HG03571 (cell line): ENCODE data around the gene TNFAIP2.

ENCODE experiments used
- ATAC-seq: cut with Tn5 transposase; IDR thresholded peaks from one replicate; pipeline ENCODE4 v1.9.1; 2021; ENCODE audit not compliant: unreplicated experiment

Gene TNFAIP2

DNA sequence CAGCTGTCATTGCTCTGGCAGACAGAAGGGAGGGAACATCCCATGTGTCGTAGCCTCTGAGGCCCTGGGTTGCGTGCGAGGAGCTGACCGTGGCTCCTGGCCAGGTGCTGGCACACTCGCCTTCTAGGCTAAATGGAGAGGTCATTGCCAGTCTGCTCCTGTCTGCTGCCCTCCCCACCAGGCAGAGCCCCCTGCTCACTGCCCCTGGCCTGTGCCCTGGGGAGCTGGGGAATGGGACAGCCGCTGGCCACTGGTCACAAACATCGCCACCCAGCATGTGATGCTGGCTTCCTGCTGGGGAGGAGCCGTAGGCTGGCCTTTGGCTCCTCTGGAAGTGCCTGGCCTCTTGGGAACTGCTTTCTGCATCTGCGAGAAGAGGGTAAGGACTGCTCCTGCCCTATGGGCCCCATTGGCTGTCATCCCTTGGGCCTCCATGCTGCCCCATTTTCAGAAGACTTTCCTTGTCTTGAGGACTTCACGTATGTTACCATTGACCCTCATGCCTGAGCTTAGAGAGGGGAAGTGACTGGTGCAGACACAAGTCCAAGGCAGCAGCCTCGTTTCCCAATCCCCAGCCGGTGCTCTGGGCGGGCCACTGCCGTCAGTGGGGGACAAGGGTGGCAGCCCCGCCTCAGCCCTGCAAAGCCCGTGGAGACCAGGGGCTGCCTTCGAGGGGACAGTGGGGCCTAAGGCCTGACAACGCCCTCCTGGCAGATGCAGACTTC is 2.0 kb upstream of the TNFAIP2 start:
- no peak for ATAC-seq

DNA sequence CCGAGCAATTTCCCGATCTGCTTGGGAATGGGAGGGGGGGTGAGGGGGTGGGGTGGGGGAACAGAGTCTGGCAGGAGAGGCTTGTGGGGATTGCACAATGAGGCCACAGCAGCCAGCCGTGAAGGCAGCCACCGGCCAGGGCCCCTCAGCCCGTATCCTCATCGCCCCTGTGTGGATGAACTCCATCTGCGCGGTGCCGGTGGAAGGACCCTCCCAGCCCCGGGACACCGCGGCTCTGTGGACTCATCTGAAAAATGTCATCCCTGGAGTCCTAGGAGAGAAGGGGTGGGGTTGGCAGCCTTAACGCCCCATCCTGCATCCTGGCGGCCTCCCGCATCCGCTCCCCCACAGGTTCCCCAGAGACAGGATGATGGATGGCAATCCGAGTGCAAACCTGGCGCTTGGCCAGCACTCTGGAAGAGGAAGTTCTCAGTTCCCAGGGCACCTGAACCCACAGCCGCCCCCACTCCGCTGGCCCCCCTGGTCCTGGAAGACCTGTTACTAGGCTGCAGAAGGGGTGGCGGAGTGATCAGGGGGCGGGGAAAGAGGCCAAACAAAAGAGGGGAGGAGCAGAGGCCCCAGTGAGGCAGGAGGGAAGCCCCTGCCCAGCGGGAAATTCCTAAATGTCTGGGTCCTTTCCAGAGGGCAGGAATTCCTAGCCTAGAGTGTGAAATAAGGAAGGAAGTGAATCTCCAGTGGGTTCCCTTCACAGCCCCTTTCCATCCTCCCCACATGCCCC is 1.2 kb upstream of the TNFAIP2 start:
- no peak for ATAC-seq

DNA sequence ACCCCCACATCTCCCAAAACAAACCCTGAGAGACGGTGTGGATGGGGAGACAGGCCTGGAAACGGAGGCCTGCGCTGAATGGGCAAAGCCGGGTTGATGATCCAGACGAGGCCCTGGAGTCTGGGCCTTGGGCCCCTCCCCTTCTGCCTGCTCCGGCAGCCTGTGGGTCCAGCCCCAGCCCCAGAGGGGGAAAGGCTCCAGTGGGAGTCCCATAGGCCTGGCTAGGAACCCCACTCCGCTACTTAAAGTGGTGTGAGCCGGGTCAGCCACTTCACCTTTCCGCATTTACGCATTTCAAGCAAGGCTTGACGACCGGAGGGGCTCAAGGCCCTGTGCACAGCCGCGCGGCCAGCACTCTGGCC is 695 bp upstream of the TNFAIP2 start:
- ATAC-seq, result no peak

DNA sequence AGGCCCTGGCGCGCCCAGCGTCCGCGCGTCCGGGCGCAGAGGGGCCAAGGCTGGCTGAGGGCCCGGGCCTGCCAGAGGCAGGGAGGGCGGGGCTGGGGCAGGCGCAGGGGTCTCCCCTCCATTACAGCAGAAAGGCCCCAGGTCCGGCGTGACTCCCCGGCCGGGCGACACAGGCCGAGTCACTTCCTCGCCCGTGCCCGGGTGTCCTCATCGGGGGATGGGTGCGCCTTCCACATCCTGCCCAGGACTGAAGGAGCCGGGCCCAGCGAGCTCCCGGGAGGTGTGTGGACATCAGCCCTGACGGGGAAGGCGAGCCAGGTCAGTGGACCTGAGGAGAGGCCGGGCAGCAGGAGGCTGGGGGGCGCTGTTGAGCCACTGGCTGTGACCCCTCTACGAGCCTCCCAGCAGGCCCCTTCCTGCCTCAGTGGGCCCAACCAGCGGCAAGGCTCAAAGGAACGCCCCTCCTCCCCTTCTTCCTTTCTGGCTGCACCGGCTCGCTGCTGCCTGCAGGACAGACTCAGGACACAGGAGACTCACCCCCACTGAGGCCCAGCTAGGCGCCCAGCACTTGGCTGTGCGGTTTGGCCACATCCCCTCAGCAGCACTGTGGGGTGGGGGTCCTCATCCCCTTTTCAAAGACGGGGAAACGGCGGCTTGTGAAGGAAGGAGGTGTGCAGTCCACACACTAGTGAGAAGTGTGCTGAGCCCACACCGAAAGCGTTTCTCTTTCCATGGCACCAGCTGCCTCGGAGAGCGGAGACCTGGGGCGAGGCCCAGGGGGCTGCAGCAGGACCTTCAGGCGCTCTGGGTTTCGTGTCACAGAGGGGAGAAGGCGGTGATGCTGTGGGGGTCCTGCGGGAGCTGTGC is 606 bp downstream of the TNFAIP2 start:
- no peak for ATAC-seq

DNA sequence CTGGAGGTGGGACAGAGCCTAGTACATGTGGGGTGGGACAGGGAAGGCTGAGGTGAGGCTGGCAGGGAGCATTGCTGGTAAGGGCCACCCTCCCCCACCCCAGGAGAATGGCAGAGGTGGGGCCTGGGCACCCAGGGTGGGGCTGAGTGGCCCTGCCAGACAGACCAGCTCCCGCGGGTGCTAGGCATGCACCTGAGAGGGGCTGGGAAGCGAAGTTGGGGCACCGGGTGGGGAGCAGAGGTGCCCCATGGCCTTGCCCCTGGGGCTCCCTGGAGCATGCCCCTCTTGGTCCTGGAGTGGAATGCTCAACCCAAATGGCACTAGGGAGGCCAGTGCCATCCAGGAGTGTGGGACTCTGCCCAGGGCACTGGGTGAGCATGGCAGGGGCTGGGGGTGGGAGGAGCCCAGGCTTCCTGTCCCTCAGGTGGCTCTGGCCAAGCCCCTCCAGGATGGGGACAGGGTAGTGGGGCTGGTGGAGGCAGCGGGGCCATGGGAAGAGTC is 1.3 kb downstream of the TNFAIP2 start:
- ATAC-seq, result no peak

DNA sequence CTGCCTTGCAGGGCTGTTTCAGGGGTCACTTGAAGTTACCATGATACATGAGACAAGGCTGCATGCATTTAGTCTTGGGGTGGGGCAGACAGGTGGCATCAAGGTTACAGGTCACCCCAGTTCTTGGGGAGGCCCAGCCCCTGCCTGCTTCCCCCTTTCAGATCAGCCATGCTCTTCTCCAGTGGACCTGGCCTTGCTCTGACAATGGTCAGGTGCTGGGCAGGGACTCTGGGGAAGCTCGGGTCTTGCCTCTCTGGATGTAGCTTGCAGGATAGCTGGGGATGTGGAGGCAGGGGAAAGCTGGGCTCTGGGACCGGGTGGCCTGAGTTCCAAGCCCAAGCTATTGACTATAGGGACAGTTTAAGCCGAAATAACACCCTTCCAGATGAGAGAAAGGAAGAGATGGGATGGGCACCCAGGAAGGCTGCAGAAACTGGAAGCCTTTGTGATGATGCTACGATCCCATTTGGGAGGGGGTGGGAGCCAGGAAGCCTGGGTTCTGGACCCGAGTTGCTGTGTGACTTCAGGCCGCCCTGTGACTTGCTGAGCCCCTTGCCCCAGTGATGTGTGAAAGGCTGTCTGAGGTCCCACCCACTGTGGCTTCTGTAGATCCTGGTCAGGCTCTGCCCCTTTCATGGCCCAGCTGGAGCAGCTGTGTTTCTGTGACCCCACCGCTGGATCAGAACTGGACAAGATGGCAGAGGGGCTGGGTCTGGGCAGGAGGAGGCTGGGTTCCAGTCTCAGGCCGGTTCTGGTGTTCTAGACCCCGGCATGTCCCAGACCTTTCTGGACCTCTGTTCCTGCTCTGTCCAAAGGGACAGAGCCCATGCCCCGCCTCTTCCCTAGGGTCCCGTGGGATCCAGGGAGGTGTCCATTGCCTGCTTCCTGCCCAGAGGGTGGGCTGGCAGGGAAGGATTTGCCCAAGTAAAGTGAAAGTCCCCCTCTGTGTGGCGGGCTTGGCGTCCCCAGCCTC is 2.1 kb downstream of the TNFAIP2 start:
- no peak for ATAC-seq

- no peak for ATAC-seq
Measured at GRCh38 chr14:103126088-103126872, 3.0 kb downstream of the TNFAIP2 start.

- no peak for ATAC-seq
Measured at GRCh38 chr14:103126873-103127304, 3.6 kb downstream of the TNFAIP2 start.

DNA sequence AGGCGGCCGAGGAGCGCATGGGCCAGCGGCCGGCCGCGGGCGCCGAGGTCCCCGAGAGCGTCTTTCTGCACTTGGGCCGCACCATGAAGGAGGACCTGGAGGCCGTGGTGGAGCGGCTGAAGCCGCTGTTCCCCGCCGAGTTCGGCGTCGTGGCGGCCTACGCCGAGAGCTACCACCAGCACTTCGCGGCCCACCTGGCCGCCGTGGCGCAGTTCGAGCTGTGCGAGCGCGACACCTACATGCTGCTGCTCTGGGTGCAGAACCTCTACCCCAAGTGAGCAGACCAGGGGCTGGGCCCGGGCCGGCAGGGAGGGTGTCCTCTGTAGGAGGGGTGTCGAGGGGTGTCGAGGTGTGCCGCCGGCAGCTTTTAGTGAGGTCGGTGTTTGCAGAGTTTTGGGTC is 4.1 kb downstream of the TNFAIP2 start:
- no peak for ATAC-seq

DNA sequence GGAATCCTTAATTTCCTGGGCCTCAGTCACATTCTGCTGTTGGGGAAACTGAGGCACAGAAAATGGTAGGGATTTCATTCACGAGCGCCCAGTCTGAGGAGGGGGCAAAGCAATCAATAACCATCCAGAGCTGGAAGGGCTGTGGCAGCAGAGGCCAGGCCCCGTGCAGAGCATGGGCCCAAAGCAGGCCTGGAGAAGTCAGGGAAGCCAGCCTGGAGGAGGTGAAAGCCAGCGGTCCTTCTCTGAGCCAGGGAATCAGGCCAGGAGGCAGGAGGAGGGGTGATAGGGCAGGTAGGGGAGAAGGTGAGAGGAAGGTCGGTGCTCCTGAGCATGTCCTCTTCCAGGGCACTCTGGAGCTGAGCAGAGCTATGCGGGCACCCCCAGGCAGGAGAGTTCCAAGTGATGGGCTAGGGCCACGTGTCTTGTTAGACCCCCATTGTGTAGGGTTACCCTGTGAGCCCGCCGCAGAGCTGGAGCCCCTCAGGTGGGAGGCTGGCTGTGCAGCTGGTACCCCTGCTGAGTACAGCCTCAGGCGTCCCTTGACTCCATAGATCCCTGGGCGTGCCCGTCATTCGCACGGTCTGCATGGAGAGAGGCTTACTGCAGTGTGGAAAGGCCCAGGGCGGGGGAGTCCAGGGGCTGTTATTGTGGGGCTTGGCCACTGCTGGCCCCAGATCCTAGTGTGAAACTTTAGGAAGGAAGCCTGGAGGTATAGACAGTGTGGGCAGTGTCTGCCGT is 4.8 kb downstream of the TNFAIP2 start:
- no peak for ATAC-seq

- no peak for ATAC-seq
Measured at GRCh38 chr14:103128631-103129300, 5.5 kb downstream of the TNFAIP2 start.

DNA sequence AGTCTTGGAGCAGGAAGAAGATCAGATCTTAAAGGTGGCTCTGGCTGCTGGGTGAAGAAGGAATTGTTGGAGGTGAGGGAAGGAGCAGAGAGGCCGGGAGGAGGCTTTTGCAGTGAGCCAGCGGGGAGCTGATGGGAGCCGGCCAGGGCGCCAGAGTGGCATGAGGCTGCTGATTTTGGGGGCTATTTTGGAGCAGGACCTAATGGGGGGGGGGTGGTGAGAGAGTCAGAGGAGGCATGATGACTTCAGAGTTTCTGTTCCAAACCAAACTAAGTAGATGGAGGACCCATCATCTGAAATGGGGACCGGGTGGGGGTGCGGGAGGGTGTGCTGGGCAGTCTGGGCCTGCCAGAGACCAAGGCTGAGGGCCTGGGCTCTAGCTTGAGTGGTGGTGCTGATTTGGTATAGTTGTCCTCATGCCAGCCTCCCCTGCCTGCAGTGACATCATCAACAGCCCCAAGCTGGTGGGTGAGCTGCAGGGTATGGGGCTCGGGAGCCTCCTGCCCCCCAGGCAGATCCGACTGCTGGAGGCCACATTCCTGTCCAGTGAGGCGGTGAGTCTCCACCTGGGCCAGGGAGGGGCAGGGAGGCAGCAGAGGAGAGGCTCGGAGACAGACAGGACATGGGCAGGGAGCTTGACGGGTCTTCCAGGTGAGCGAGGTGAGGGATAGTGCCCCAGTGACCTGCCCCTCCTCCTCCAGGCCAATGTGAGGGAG is 6.2 kb downstream of the TNFAIP2 start:
- no peak for ATAC-seq

DNA sequence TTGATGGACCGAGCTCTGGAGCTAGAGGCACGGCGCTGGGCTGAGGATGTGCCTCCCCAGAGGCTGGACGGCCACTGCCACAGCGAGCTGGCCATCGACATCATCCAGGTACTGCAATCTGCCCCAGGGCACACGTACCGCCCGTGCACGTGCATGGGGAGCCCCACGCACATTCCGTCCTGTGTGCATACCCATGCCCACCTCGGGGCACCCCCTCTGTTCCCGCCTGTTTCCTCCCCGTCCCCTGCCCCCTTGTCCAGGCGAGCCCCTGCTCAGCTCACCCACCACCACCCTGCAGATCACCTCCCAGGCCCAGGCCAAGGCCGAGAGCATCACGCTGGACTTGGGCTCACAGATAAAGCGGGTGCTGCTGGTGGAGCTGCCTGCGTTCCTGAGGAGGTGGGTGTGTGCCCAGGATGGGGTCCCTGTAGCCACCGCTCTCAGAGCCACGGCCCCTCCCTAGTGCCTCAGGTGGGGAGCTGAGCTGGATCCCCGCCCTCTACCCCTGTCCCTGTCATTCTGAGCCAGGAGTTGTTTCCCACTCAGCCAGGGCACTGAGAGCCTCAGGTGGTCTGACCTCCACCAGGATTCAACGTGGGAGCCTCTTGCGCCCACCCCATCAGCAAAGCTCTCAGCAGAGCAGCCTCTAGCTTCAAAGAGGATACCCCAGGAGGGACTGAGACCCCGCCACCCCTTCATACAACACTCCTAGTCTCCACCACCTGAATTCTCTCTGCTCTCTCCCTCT is 6.9 kb downstream of the TNFAIP2 start:
- no peak for ATAC-seq

DNA sequence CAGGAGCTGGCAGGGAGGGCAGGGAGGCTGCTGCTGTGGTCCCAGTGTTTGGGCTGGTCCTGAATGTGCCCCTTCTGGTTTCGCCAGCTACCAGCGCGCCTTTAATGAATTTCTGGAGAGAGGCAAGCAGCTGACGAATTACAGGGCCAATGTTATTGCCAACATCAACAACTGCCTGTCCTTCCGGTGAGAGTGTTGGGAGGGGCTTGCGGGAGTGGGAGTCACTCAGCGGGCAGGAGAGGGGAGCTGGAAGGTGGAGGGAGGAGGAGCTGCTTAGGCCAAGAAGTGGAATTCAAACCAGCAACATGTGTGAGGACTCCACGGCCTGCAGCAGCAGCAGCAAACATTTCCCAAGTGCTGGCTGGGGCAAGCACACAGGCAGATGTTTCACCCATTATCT is 7.7 kb downstream of the TNFAIP2 start:
- ATAC-seq, result no peak

DNA sequence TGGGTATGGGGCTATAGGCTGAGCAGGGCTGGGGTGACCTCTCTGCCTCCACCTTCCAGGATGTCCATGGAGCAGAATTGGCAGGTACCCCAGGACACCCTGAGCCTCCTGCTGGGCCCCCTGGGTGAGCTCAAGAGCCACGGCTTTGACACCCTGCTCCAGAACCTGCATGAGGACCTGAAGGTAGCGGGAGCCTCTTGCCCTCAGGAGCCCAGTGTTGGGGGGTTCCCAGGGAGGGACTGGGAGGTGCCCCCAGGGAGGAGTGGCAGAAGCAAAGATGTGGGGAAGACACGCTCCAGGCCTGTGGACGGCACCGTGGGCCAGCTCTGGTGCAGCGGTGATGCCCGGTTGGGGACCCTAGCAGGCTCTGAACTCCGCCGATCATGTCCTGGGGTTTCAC is 8.3 kb downstream of the TNFAIP2 start:
- ATAC-seq, result no peak

DNA sequence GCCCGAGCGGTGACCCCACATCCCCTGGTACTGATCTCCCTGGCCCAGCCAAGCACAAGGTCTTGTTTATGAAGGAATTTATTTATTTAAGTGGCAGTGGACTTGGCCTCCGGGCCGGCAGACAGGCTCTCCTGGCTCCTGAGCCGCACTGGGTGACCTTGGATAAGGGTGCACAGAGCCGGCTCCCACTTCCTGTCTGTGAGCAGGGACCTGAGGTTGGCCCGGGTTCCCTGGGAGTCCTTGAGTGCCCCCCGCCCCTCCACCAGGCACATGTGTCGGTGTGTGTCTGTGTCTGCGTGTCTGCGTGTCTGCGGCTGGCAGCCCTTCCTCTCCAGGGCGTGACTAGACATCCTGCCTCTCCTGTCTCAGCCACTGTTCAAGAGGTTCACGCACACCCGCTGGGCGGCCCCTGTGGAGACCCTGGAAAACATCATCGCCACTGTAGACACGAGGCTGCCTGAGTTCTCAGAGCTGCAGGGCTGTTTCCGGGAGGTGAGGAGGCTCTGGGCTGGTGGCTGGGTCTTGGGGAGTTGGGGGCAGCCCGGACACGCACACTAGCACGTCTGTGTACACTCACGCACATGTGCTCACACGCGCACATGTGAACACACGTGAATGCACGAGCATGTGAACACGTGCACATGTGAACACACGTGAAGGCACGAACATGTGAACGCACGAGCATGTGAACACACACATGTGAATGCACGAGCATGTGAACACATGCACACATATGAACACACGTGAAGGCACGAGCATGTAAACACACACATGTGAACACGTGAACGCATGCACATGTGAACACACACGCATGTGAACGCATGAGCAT is 9.3 kb downstream of the TNFAIP2 start:
- ATAC-seq, result no peak
